Osteocyte (in vitro differentiated cells): ENCODE results near the gene NDUFC2. TPM values are rescaled to one million over a fixed set of nuclear protein-coding genes. Genes with fewer than 3 reads are reported as not detected.
"Not testable (repeated sequence)": the region's sequence is repeated elsewhere in the genome, so short reads cannot be mapped to it uniquely, and the experiment has no call there.

Source experiments
- DNase-seq: peaks from one replicate; pipeline ENCODE4 v3.0.0; 2021; ENCODE audit warnings: mixed read lengths; ENCODE audit not compliant: unreplicated experiment; ENCODE audit errors: extremely low spot score
- H3K27ac Mint-ChIP-seq: one replicate; pipeline ENCODE4 v1.8.0; 2021; ENCODE audit warnings: mild to moderate bottlenecking, mixed read lengths; ENCODE audit not compliant: unreplicated experiment
- H3K27me3 Mint-ChIP-seq: one replicate; pipeline ENCODE4 v1.8.0; 2021; ENCODE audit warnings: mixed read lengths; ENCODE audit not compliant: unreplicated experiment
- H3K36me3 Mint-ChIP-seq: one replicate; pipeline ENCODE4 v1.8.0; 2021; ENCODE audit warnings: mixed read lengths; ENCODE audit not compliant: unreplicated experiment
- H3K4me1 Mint-ChIP-seq: one replicate; pipeline ENCODE4 v1.8.0; 2021; ENCODE audit warnings: mixed read lengths; ENCODE audit not compliant: unreplicated experiment
- H3K4me3 Mint-ChIP-seq: one replicate; pipeline ENCODE4 v1.8.0; 2021; ENCODE audit warnings: mild to moderate bottlenecking, moderate library complexity, mixed read lengths; ENCODE audit not compliant: unreplicated experiment
- H3K9me3 Mint-ChIP-seq: one replicate; pipeline ENCODE4 v1.8.0; 2021; ENCODE audit warnings: mixed read lengths; ENCODE audit not compliant: unreplicated experiment
- total RNA-seq: library from RNA; stranded (reverse); gene quantifications from 2 replicates; pipeline ENCODE4 v1.2.1, GENCODE V29; 2021
- TF ChIP-seq, protein P1 (sequence below): fragments of 200-600 bp; sonication (generic); IDR thresholded peaks from 2 replicates; pipeline ENCODE4 v1.5.0; 2021; ENCODE audit warnings: antibody characterized with exemption, mild to moderate bottlenecking, moderate library complexity

Gene NDUFC2
- total RNA-seq, 1 donor from 2014 or later = 199 TPM

DNA sequence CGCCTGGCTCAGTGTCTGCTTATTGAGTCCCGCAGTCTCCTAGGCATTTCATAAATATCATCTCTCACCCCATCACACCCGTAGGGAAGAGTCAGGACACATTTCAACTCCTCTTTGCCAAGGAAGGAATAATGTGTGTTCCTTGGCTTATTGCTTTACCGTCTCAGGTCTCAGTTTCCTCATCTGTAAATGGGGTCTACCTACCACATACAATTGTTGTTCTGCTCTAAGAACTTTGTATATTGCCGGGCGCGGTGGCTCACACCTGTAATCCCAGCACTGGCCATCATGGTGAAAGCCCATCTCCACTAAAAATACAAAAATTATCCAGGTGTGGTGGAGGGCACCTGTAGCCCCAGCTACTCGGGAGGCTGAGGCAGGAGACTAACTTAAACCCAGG lies 19.1 kb downstream of the NDUFC2 start:
- no peaks in the 10 kb centered on the region for H3K9me3 Mint-ChIP-seq
- TF ChIP-seq, protein P1, sequence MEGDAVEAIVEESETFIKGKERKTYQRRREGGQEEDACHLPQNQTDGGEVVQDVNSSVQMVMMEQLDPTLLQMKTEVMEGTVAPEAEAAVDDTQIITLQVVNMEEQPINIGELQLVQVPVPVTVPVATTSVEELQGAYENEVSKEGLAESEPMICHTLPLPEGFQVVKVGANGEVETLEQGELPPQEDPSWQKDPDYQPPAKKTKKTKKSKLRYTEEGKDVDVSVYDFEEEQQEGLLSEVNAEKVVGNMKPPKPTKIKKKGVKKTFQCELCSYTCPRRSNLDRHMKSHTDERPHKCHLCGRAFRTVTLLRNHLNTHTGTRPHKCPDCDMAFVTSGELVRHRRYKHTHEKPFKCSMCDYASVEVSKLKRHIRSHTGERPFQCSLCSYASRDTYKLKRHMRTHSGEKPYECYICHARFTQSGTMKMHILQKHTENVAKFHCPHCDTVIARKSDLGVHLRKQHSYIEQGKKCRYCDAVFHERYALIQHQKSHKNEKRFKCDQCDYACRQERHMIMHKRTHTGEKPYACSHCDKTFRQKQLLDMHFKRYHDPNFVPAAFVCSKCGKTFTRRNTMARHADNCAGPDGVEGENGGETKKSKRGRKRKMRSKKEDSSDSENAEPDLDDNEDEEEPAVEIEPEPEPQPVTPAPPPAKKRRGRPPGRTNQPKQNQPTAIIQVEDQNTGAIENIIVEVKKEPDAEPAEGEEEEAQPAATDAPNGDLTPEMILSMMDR = no peak
- DNase-seq = no peak
- no peak overlapping the region for H3K4me3 Mint-ChIP-seq
- no peaks in the 10 kb centered on the region for H3K27me3 Mint-ChIP-seq
- no peaks in the 10 kb centered on the region for H3K36me3 Mint-ChIP-seq
- no peak overlapping the region for H3K27ac Mint-ChIP-seq
- peaks cover 13% of the 10 kb centered on the region for H3K4me1 Mint-ChIP-seq

DNA sequence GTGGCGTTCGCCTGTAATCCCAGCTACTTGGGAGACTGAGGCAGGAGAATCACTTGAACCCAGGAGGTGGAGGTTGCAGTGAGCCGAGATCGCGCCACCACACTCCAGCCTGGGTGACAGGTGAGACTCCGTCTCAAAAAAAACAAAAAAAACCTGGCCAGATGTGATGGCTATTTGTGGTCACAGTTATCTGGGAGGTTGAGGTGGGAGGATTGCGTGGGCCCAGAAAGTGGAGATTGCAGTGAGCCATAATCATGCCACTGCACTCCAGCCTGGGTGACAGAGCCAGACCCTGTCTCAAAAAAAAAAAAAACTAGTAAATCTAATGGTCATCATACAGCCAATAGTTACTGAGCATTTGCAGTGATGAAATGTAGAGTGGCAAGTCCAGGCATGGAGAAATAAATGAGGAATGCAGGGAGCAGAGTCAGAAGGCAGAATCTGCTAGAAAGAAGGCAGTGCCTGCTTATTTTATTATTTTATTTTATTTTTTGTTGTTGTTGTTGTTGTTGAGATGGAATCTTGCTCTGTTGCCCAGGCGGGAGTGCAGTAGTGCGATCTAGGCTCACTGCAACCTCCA lies 19.8 kb downstream of the NDUFC2 start:
- not testable (repeated sequence) for H3K36me3 Mint-ChIP-seq, H3K4me3 Mint-ChIP-seq, H3K27me3 Mint-ChIP-seq, H3K27ac Mint-ChIP-seq, DNase-seq, H3K9me3 Mint-ChIP-seq
- peaks cover 13% of the 10 kb centered on the region for H3K4me1 Mint-ChIP-seq

DNA sequence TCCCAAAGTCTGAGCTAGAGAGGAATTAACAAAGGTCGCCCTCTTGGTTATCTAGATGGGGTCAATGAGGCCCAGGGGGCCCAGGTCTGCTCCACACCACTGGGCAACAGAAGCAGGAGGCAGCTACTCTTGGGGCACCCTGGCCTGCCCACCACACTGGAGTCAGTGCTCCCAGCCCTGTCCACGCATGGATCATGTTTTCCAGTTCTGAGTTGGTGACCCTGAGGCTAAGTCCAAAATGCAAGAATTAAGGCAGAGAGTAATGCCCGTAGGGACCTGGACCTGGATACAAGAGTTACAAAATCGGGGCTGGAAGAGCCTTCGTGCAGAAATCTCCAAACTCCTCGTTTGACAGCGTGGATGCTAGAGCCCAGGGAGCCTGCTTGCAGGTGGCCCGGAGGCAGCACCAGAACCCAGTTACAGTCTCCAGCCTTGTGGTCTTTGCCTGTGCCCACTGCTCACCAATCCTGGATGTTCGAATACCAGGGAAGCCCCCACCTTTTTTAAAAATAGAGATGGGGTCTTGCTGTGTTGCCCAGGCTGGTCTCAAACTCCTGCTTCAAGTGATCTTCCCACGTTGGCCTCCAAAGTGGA lies 22.1 kb downstream of the NDUFC2 start:
- no peaks in the 10 kb centered on the region for H3K36me3 Mint-ChIP-seq
- H3K4me1 Mint-ChIP-seq = peaks cover 13% of the 10 kb centered on the region
- no peaks in the 10 kb centered on the region for H3K9me3 Mint-ChIP-seq
- H3K27me3 Mint-ChIP-seq = no peaks in the 10 kb centered on the region
- DNase-seq = no peak
- no peak overlapping the region for H3K4me3 Mint-ChIP-seq
- no peak overlapping the region for H3K27ac Mint-ChIP-seq
- TF ChIP-seq, protein P1 = no peak

DNA sequence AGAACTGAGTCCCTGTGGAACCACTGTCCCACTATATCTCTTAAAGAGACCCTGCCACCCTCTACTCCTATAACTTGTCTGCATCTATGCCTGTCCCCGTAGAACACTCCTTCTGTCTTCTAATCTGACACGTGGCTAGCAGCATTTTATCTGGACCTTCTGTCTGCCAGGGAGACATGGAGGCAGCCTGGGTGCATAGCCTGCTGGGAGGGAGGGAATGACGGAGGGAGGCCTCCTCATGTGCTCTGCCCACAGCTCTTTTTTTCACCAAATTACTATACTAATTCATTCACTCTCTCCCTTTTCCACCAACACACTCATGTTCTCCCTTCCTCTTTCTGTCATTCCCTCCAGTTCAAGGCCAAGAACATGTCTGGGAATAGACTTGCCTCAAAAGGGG lies 23.6 kb downstream of the NDUFC2 start:
- TF ChIP-seq, protein P1 = no peak
- no peaks in the 10 kb centered on the region for H3K27me3 Mint-ChIP-seq
- DNase-seq = no peak
- no peaks in the 10 kb centered on the region for H3K36me3 Mint-ChIP-seq
- no peak overlapping the region for H3K4me3 Mint-ChIP-seq
- no peak overlapping the region for H3K27ac Mint-ChIP-seq
- peaks cover 6% of the 10 kb centered on the region for H3K4me1 Mint-ChIP-seq
- H3K9me3 Mint-ChIP-seq = no peaks in the 10 kb centered on the region

DNA sequence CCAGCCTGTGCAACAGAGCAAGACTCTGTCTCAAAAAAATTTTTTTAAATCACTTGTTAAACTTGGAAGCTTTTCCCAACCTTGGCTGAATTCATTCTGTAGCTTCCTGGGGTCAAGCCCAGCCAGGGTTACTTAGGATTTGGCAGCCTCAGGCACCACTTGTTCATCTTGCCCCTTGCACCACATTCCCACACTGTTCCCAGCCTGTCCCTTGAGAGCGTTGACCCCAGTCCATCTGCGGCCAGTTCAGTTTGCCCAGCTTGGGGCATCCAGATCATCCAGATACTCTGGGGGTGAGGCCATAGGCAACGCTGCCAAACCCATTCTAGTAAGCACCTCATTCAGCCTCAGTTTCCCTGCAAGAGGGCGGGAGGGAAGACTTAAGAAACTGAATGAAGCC lies 24.7 kb downstream of the NDUFC2 start:
- no peak for DNase-seq
- H3K27me3 Mint-ChIP-seq = no peaks in the 10 kb centered on the region
- no peak overlapping the region for H3K27ac Mint-ChIP-seq
- H3K9me3 Mint-ChIP-seq = no peaks in the 10 kb centered on the region
- no peaks in the 10 kb centered on the region for H3K36me3 Mint-ChIP-seq
- peaks cover 10% of the 10 kb centered on the region for H3K4me1 Mint-ChIP-seq
- TF ChIP-seq, protein P1 = no peak
- H3K4me3 Mint-ChIP-seq = no peak overlapping the region
